Stimulated activated CD8-positive, alpha-beta memory T cell treated with anti-CD3 and anti-CD28 coated beads, Interleukin-12 subunit alpha, Interleukin-12 subunit beta, amount 100 ng/mL, for 1 hour (primary cell): ENCODE data around the gene RFNG.
"Not testable (repeated sequence)": the region's sequence is repeated elsewhere in the genome, so short reads cannot be mapped to it uniquely, and the experiment has no call there.

Source experiments
- DNase-seq: peaks from one replicate; pipeline ENCODE4 v3.0.0-alpha.2; 2020; ENCODE audit warnings: low read depth

The RFNG gene

DNA sequence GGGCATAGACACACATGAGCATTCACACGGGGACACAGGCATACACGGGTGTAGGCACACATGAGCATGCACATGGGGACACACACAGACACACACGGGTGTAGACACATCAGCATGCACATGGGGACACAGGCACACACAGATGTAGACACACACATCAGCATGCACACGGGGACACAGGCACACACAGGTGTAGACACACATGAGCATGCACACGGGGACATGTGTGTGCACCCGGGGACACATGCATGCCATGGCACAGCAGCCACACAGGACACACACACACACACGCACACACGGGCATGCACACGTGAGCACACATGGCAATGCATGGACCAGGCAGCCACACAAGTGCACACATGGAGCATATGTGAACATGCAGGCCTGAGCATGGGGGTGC lies 9.0 kb downstream of the RFNG start:
- no peak for DNase-seq

DNA sequence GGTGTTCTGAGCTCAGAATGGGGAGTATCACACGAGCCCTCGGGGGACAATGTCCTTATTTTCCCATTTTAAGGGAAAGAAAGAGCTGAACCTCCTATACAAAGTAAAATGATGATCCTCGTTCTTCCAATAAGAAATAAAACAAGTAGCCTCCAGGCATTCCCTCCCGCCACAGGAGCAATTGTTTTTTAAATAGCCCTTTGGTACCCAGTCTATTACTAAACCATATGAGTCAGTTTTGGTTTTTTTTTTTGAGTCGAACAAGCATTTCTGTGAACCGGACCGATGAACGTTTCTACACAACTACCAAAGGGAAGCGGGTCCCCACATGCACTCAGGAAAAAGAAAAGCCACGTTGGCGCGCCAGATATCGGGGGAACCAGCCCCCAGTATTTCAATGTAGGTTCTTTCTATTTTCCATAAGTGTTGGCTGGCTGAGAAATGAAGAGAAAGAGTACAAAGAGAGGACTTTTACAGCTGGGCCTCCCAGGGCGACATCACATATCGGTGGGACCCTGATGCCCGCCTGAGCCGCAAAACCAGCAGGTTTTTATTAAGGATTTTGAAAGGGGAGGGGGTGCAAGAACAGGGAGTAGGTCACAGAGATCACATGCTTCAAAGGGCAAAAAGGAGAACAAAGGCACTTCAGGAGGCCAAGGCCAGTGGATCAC lies 10.3 kb downstream of the RFNG start:
- no peak for DNase-seq

DNA sequence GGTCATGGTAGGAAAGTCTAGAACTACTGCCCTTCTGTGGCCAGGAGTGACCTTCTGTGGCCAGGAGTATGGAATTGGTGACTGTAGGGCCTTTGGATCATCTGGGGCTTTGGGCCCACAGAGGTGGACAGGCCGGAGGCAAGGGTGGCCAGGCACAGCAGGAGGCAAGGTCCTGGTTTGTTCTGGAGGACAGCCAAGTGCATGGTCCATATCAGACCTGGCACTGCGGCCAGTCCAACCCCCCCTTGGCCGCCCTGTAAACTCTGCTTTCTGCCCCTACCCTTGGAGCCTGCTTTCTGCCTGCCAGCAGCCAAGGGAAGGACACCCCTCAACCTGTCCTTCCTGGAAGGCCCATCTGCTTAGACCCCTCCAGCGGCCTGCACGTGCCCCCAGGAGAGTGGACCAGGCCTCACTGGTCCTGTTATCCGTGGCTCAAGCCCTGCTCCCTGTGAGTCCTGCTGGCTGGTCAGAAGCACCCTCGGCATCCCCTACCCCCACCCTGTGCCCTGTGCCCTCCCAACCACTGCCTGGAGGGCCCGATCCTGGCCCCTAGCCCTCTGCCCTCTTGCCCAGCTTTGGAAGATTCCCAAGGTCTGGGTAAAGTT lies 11.8 kb downstream of the RFNG start:
- no peak for DNase-seq

DNA sequence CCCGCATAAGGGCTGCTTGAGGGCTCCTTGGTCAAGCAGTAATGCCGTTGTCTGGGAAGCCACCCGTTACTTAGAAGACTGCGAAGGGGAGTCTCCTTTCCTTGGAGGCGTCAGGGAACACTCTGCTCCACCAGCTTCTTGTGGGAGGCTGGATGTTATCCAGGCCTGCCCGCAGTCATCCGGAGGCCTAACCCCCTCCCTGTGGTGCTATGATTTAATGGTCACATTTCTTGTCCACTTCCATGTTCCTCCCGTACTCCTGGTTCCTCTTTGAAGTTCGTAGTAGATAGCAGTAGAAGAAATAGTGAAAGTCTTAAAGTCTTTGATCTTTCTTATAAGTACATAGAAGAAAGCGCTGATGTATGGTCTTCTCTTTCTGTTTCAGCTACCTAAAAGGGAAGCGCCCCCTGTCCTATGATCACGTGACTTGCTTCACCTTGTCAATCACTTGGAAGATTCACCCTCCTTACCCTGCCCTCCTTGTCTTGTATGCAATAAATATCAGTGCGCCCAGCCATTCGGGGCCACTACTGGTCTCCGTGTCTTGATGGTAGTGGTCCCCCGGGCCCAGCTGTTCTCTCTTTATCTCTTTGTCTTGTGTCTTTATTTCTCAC lies 12.7 kb downstream of the RFNG start:
- DNase-seq: not testable (repeated sequence)

DNA sequence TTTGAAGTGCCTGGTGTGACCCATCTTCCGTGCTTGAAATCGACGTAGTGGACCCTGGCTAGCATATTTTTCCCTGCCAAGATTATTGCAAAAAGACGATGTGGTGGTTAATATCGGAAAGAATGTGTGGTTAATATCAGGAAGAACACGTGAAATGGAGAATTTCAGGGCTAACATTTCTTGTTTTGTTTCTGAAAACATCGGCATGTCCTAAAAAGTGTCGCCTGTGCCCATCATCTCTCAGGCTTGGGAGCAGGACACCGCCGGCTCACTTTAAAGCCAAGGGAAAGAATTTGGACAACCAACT lies 13.8 kb downstream of the RFNG start:
- no peak for DNase-seq

DNA sequence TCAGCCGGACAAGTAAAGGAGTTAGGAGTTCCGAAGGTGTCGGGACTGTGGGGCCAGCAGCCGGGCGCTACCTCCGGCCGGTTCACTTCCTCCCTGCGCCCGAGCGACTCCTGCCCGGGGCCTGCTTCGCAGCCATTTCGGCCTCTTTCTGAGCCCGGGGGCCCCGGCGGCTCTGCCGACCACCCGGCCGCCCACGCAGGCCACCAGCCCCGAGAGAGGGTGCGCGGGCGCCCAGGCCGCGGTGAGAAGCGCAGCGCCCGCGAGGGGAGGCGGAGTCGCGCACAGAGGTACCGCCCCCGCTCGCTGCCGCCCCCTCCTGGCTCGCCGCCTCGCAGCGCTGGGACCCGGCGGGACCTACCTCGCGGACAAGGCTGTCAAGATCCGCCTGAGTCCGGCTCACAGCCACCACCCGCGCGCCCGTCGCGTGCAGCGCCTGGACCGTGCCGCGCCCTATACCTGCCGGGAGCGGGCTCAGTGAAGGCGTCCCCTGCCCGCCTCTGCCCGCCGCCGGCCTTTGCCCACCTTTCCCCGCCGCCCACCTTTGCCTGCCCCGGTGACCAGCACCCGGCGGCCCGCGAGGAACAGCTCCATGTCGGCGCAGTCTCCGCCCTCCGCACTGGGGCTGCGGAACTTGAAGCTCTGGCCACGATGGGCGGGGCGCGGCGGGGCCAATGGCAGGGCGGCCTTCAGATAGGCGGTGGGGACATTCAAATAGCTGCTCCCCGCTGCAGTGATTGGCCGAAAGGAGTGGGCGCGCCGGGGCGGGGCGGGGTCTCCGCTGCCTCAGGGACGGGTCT lies 14.3 kb downstream of the RFNG start, which contains the start of gene DCXR:
DCXR (minus strand) TSS at position 606 of the 797 bp plus-strand sequence; CDS start at position 591, 15 bp downstream.
- DNase-seq: peak; percentile 90

DNA sequence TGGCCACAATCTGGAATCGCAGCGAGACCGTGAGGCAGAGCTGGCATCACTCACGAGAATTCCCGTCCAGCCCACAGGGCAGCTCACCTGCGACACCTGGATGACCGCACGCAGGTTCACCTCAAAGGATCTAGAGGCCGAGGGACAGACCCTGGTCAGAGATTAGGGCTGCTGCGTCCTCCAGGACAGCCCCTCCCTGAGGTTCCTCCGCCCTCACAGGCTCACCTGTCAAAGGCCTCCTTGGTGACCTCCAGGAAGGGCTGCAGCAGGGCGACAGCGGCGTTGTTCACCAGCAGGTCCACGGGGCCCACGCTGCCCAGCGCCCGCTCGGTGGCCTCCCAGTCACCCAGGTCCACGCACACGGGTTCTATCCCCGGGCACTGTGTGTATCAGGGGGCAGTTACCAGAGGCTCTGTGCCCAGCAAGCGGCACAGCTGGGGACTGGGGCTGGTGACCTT lies 14.9 kb downstream of the RFNG start:
- DNase-seq: no peak

DNA sequence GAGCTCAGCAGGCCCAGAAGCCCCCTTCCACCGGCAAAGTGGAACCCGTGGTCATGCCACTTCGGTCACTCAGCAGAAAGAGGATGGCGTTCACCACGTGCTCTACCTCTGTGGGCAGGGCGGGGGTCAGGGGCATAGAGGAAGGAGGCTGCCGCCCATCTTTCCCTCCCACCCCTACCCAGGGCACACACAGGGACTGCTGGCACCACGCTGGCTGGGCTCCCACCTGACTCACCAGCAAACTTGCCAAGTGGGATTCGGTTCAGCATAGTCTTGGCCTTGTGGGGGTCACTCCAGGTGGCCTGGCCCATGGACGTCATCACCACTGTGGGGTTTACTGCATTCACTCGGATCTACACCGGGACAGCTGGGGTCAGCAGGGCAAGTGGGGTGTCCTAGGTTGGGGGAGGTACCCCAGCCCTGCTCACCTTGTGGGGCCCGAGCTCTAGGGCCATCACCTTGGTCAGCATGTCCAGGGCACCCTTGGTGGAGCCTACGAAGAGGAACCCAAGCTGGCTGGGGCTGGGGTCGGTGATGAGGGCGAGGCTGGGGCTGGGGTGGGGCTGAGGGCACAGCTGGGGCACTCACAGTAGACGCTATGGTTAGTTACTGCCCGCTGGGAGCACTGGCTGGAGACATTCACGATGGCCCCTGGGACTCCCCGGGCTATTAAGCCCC lies 15.5 kb downstream of the RFNG start:
- DNase-seq: no peak

DNA sequence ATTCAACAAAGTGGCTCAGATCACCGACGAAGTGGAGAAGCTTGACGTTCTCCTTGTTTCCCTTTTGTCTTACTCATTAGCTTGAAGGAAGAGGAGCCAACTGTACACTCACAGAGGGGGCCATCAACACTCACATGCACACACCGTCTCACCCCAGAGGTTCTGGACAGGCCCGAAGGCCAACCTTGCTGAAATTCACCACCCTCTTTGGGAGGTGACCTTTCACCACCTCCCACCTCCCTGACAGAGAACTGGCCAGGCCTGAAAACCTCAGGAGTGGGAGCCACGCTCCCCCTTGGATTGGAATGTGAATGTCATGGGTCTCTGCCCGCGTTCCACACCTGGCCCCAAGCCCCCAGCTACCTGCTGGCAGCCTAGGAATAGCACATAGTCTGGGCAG lies 16.1 kb downstream of the RFNG start:
- no peak for DNase-seq

DNA sequence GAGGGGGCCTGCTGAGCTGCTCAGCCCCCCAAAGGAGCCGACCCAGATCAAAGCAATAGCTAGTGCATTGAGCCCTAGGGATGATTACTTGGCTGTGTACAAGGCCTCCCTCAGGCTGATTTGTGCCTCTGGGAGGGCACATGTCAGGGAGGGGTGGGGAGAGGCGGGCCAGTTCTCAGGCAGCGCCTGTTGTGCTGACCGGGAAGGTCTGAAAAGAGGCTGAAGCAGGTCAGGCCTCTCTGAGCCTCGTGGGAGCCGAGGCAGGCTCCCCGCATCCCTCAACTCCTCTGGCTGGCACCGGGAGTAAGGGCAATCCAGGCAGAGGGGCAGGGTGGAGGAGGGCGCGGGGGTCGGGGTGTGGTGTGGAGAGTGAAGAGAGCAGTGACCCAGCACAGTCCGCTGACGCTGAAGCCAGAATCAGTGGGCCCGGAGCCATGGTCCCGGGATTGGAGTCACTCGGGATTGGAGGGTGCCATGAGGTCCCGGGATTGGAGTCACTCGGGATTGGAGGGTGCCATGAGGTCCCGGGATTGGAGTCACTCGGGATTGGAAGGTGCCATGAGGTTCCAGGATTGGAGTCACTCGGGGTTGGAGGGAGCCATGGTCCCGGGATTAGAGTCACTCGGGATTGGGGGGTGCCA lies 17.1 kb downstream of the RFNG start:
- no peak for DNase-seq

DNA sequence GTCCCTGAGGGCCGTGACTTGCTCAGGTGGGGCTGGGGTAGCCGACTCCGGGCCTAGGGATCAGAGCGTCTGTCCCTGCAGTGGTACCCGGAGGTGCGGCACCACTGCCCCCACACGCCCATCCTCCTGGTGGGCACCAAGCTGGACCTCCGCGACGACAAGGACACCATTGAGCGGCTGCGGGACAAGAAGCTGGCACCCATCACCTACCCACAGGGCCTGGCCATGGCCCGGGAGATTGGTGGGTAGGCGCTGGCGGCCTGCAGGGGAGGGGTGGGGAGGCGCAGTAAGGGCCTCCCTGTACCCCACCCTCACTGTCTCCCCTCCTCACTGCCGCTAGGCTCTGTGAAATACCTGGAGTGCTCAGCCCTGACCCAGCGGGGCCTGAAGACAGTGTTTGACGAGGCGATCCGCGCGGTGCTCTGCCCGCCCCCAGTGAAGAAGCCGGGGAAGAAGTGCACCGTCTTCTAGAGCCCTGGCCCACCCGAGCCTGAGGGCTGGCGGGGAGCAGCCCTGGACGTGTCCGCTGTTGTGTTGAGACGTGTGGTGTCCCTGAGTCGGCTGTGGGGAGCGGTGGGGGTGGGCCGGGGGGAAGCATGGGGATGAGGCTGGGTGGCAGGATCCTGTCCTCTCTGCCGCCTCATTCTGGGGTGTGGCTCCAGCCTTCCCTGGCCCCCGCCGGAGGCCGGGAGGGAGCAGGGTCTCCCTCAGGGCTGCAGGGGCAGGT lies 18.1 kb downstream of the RFNG start:
- no peak for DNase-seq

DNA sequence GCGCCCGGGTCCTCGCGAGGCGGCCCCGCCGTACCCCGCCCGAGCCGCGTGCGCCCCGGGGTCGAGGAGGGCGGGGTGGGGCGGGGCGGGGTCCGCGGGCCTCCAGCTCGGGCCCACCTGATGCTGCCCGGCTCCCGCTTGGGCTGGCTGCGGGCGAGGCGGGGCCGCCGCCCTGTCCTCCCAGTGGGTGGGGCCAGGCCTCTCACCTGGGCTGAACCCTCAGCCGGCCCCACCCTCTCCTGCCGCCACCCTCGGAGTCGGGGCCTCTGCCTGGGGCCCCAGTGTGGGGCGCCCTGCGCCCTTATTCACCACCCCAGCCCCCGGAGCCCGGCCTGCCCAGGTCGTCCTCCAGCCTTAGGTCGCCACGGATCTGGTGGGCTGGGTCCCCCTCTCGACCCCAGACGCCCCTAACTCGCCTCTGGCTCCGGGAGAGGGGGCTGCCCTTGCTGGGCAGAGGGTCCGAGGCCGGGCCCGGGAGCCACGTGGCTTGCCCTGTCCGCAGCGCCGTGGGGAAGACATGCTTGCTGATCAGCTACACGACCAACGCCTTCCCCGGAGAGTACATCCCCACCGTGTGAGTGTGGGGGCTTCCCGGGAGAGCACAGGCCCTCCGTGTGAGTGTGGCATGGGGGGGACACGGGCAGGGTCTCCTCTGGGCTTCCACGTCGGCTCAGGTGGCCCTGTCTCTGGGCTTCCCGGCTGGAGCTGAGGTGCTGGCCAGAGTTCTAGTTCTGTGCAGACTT lies 19.6 kb downstream of the RFNG start:
- DNase-seq: no peak

DNA sequence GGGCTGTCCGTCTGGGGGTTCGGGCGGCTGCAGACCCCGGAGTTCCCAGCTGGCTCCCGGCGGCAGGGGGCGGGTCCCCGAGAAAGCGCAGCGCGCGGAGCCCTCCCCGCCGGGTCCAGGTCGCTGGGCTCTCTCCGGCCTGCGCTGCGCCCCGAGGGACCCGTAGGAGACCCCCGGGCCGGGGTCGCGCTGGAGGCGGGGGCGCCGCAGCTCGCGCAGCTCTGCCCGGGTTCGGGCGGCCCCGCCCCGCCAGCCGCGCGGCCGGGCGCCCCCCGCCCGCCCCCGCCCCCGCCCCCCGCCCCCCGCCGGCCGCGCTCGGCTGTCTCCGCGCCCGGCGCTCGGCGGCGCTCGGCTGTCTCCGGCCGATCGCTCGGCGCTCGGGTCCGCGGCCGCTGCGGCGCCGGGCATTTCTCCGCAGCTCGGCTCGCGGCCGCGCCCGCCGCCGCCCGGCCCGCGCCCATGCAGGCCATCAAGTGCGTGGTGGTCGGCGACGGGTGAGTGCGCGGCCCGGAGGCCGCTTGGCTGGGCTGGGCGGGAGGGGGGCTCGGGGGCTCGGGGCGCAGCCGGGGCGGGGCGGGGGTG lies 20.2 kb downstream of the RFNG start, which contains the start of gene RAC3:
RAC3 (plus strand) TSS at position 376 of the 582 bp plus-strand sequence; CDS start at position 460, 84 bp downstream.
- DNase-seq: no peak

DNA sequence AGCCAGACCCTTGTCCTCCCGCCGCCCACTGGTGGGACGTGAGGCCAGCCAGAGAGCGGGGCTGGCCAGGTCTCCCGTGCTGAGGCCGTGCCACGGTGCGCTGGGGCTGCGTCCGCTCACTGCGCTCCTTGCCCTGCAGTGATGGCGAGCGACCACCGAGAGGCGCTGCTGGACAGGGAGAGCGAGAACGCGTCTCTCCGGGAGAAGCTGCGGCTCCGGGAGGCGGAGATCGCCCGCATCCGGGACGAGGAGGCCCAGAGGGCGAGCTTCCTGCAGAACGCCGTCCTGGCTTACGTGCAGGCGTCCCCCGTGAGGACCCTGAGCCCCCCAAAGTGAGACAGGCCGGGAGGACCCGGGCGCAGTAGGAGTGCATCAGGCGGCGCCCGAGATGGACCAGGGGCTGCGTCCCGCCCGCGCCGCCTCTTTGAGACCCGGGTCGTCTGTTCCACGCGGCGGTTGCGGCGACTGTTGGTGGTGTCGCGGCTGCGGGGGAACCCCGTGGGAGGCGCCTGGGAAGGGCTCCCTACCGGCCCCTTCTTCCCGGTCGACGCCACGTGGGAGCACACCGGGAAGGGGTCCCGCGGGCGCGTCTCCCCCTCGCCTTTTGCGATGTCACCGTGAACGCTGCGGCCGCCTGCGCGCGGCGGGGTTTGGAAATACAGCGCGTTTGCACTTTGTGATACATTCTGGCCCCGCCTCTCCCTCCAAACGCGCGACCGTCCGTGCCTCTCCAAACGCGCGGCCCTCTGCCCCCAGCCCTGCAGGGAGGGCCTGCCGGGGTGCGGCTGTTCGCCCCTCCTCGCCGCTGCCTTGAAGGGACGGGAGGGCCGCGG lies 20.9 kb downstream of the RFNG start:
- peak; percentile 67 for DNase-seq

DNA sequence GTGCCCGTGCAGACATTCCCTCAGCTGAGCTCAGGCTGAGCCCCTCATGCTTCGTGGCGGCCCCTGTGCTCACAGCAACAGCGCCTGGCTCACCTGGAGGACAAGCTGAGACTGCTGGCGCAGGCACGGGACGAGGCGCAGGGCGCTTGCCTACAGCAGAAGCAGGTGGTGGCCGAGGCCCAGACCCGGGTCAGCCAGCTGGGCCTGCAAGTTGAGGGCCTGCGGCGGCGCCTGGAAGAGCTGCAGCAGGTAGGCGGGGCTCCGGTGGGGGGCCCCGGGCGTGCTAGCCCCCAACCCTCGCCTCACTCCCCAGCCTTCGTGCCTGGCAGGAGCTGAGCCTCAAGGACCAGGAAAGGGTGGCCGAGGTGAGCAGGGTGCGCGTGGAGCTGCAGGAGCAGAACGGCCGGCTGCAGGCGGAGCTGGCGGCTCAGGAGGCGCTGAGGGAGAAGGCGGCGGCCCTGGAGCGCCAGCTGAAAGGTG lies 21.6 kb downstream of the RFNG start:
- no peak for DNase-seq

DNA sequence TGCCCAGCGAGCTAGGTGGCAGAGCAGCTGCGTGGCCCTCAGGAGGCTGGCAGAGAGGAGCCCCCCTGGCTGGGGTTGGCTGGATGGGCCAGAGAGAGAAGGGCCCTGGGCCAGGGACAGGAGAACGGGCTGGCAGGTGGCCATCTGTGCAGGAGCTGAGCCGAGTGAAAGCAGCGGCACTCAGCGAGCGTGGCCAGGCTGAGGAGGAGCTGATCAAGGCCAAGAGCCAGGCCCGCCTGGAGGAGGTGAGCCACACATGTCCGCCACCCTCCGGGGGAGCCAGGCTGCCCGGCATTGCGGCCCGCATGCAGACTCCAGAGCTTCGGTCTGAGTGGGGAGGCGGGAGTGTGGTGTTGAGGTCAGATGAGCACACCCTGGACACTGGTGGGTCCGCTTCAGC lies 22.2 kb downstream of the RFNG start:
- DNase-seq: no peak

DNA sequence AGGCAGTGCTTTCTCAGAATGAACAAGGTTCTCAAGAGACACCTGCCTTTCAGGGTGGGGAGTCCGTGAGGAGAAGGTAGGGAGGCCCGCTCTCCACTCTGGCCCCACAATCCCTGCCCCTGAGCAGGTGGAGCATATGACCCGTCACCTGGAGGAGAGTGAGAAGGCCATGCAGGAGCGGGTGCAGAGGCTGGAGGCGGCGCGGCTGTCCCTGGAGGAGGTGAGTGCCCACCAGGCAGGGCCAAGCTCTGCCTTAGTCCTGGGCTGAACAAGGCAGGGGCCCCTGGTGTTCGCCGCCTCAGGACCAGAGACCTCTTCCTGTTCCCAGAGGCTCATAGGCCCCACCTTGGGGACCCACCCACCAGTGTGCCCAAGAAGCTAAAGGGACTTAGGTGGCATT lies 22.6 kb downstream of the RFNG start:
- no peak for DNase-seq

DNA sequence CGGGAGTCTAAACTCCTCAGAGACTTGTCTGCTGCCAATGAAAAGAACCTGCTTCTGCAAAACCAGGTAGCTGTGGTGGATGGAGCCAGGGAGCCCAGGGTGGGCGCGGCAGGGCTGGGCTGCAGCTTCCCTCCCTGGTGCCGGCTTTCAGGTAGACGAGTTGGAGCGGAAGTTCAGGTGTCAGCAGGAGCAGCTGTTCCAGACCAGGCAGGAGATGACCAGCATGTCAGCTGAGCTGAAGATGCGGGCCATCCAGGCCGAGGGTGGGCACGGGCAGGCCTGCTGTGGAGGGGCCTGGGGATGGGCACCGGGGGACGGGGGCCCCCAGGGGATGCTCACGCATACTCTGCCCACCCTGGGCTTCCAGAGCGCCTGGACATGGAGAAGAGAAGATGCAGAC lies 23.4 kb downstream of the RFNG start:
- no peak for DNase-seq
